ENCODE results near the gene SKI. TPM values are rescaled to one million over a fixed set of nuclear protein-coding genes. Genes with fewer than 3 reads are reported as not detected.

SKI gene
- total RNA-seq, 2 donors from 2014 or later = 135 to 138 TPM

DNA sequence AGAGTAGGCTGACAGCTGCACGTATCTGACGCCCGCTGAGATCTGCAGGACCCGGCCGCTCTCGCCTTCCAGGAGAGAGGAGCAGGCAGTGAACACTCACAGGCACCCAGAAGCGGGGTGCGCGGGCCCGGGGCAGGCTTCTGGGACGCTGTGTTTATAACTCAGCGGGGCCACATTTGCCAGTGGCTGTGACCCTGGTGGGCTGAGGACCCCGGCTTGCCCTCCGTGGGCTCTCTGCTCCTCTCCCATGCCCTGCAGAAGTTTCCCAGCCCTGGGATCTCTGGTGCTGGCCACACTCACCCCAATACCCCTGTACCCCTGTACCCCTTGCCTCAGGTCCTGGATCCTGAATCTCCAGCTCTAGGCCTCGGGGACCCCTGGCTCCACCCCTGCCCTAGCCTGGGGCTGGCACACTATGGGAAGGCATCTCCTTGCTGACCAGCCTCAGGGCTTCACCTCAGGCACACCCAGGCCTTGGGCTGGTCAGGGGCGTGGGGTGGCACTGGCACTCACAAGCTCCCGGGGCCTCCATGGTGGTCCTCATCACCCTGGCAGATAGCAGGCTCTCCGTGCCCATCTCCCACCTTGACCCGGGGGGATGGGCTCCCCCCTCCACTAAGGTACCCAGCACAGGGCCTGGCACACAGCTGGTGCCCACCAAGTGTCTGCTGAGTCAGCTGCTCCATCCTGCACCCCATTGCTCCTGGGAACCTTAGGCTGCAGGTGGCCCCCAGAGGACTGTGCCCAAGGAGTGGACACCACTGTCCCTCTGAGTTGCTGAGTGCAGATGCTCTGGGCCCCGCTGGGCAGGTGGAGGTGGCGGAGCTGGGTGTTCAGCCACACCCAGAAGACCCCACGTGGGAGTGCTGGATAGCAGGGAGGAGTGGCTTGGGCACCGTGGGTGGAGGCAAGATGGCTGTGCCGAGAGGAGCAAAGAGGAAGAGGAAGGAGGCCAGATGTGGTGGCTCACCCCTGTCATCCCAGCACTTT, 130.8 kb downstream of the SKI start:
- Histone ChIP-seq H3K4me1 (ENCODE audit: control insufficient read depth in 1 of 2, low read depth in 2 of 2) (peaks cover 6 to 36% of the 10 kb centered on the region in 2 donors), H3K9me3 (no peaks in the 10 kb centered on the region), H3K36me3 (peaks cover 3% of the 10 kb centered on the region), H3K27ac (no peak overlapping the region), H3K4me3 (no peak overlapping the region), H3K27me3 (replicated peaks; ENCODE audit: insufficient read depth) (no peaks in the 10 kb centered on the region)
- TF ChIP-seq, protein P1, sequence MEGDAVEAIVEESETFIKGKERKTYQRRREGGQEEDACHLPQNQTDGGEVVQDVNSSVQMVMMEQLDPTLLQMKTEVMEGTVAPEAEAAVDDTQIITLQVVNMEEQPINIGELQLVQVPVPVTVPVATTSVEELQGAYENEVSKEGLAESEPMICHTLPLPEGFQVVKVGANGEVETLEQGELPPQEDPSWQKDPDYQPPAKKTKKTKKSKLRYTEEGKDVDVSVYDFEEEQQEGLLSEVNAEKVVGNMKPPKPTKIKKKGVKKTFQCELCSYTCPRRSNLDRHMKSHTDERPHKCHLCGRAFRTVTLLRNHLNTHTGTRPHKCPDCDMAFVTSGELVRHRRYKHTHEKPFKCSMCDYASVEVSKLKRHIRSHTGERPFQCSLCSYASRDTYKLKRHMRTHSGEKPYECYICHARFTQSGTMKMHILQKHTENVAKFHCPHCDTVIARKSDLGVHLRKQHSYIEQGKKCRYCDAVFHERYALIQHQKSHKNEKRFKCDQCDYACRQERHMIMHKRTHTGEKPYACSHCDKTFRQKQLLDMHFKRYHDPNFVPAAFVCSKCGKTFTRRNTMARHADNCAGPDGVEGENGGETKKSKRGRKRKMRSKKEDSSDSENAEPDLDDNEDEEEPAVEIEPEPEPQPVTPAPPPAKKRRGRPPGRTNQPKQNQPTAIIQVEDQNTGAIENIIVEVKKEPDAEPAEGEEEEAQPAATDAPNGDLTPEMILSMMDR (IDR thresholded peaks at IDR 0.05) = no peak
- DNase-seq (ENCODE audit: low spot score) (no peak), ATAC-seq (ENCODE audit: insufficient number of reproducible peaks, low FRiP score, low read depth) (no peak)

Other genes with a start within 250 kb of the SKI start
- not detected for gene CFAP74, start 224.5 kb upstream of the SKI start, total RNA-seq
- not detected for gene GABRD, start 209.0 kb upstream of the SKI start, total RNA-seq
- gene PRKCZ, start 177.9 kb upstream of the SKI start, total RNA-seq = under 1 TPM in 1 of 2 donors, not detected in 1; 0.68 TPM
- gene FAAP20, start 33.5 kb upstream of the SKI start, total RNA-seq = 10 to 100 TPM; 29.1 to 52.6 TPM
- 10 to 100 TPM in 1 of 2 donors, 1 to 10 TPM in 1; 7.1 to 13.8 TPM for gene MORN1, start 163.2 kb downstream of the SKI start, total RNA-seq
- gene RER1, start 163.5 kb downstream of the SKI start, total RNA-seq = 10 to 100 TPM; 68.6 to 76.3 TPM
- gene PEX10, start 184.2 kb downstream of the SKI start, total RNA-seq = 10 to 100 TPM; 12.1 to 27.9 TPM
- 1 to 10 TPM; 1.1 to 1.9 TPM for gene PLCH2, start 248.0 kb downstream of the SKI start, total RNA-seq

Data from thoracic aorta (tissue), 2 donors.